ENCODE results near the gene PELI3. TPM values are rescaled to one million over a fixed set of nuclear protein-coding genes. Genes with fewer than 3 reads are reported as not detected.

The PELI3 gene
- total RNA-seq, 1 experiment from 2014 or later, result 22.9 TPM

DNA sequence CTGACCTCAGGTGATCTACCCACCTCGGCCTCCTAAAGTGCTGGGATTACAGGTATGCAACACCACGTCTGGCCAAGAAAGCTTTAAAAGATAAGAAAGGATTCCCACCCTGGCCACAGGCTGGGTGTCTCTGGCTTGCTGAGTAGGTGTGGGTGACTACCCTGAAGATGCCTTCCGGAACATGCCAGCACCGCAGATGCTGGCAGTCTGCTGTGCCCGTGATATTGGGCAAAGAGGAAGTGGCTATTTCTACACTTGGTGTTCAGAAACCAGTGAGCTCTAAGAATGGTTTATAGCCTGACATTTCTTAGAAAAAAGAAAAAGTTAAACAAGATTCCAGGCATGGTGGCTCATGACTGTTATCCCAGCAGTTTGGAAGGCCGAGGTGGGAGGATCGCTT is 34.1 kb upstream of the PELI3 start:
- ATAC-seq (no peak), DNase-seq (no peak)
- H3K4me2 ChIP-seq (ENCODE audit: low read length), result no peak overlapping the region
- H3K4me3 ChIP-seq (ENCODE audit: low read length), result no peak overlapping the region
- no peak overlapping the region for H3K27ac ChIP-seq (ENCODE audit: low read length)
- H3K36me3 ChIP-seq (ENCODE audit: low read depth, low read length), result peaks cover 22% of the 10 kb centered on the region
- no peaks in the 10 kb centered on the region for H3K9me2 ChIP-seq (replicated peaks; ENCODE audit: low read length)
- intact Hi-C loops (cut with micrococcal nuclease), result no loop called here
- no peaks in the 10 kb centered on the region for H3F3A ChIP-seq (ENCODE audit: low read length, unreplicated experiment)
- no peak overlapping the region for H2AFZ ChIP-seq (ENCODE audit: low read length)
- no peaks in the 10 kb centered on the region for H4K20me1 ChIP-seq (ENCODE audit: low read length)
- H3K9me3 ChIP-seq (ENCODE audit: low read length), result no peaks in the 10 kb centered on the region
- no peak for TF ChIP-seq CTCF (conservative IDR thresholded peaks at IDR 0.05; ENCODE audit: low read depth, low read length)
- no peak for TF ChIP-seq EZH2 (IDR thresholded peaks at IDR 0.05; ENCODE audit: low read length, unreplicated experiment)
- no peak for TF ChIP-seq EZH2phosphoT487 (IDR thresholded peaks at IDR 0.05; ENCODE audit: borderline replicate concordance, low read length)
- H3K79me2 ChIP-seq (ENCODE audit: low read length), result peaks cover 12% of the 10 kb centered on the region; the same call in 1 of the 2 replicates
- H3K27me3 ChIP-seq (ENCODE audit: low read length), result no peaks in the 10 kb centered on the region
- CTCF ChIA-PET, result interaction anchor here (0.6 kb wide), 1 partner anchor 23 kb away, joined by 3 read pairs; no protein-coding TSS in a partner anchor
- POLR2A ChIA-PET (ENCODE audit: unreplicated experiment), result no interaction called here
- BruUV-seq (replicated peaks), result no TSS peak
- no peak overlapping the region for H3K9ac ChIP-seq (ENCODE audit: low read length)
- H3K4me1 ChIP-seq (ENCODE audit: insufficient read depth, low read length), result peaks cover under 1% of the 10 kb centered on the region; the same call in 1 of the 2 replicates

DNA sequence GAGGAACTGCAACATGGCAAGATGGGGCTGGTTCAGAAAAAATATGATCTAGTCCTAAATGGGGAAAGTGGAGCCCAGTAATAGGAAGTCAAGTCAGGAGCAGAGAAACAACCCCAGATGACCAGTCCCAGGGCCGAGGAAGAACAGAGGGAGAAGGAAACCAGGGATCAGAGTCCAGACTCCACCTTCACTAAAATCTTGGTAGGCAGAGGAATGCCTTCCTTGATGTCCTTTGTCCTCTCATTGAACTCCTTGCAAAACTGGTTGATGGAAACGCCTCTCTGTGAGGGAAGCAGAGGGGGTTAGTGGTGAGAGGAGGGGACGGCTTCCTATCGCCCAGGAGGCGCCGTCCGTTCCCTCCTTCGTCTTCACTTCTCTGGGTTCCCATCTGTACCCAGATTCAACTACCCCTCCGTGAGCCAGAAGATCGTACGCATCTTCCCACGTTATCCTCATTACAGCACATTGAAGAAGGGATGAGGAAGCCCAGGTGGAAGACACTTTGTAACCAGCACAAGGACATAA is 28.7 kb upstream of the PELI3 start:
- TF ChIP-seq EZH2phosphoT487 (IDR thresholded peaks at IDR 0.05; ENCODE audit: borderline replicate concordance, low read length), result no peak
- no peak for TF ChIP-seq EZH2 (IDR thresholded peaks at IDR 0.05; ENCODE audit: low read length, unreplicated experiment)
- no peak for TF ChIP-seq CTCF (conservative IDR thresholded peaks at IDR 0.05; ENCODE audit: low read depth, low read length)
- Histone ChIP-seq H3K4me3 (ENCODE audit: low read length) (peak overlapping the region; percentile 77), H3K79me2 (ENCODE audit: low read length) (peaks cover 20% of the 10 kb centered on the region), H2AFZ (ENCODE audit: low read length) (peak overlapping the region; percentile 75), H3K27me3 (ENCODE audit: low read length) (no peaks in the 10 kb centered on the region), H3K4me1 (ENCODE audit: insufficient read depth, low read length) (peaks cover 9% of the 10 kb centered on the region), H3F3A (ENCODE audit: low read length, unreplicated experiment) (no peaks in the 10 kb centered on the region), H3K9ac (ENCODE audit: low read length) (peak overlapping the region; percentile 82), H3K9me2 (replicated peaks; ENCODE audit: low read length) (no peaks in the 10 kb centered on the region), H3K27ac (ENCODE audit: low read length) (peak overlapping the region; percentile 29), H3K9me3 (ENCODE audit: low read length) (no peaks in the 10 kb centered on the region), H3K4me2 (ENCODE audit: low read length) (peak overlapping the region; percentile 73), H4K20me1 (ENCODE audit: low read length) (no peaks in the 10 kb centered on the region), H3K36me3 (ENCODE audit: low read depth, low read length) (peaks cover 22% of the 10 kb centered on the region)
- ATAC-seq (no peak), DNase-seq (no peak)
- ChIA-PET POLR2A (ENCODE audit: unreplicated experiment) (interaction anchor here (0.5 to 1.4 kb wide), 2 partner anchors 16 to 43 kb away, joined by 6 to 13 read pairs; no protein-coding TSS in a partner anchor), CTCF (interaction anchor here (1.0 to 1.2 kb wide), 2 partner anchors 17 to 28 kb away, joined by 3 to 9 read pairs; partner anchors contain the start of gene PELI3)
- intact Hi-C loops (cut with micrococcal nuclease), result loop anchor here (2.0 kb wide), 2 partner anchors 29 kb away; partner anchors contain the start of gene PELI3
- BruUV-seq (replicated peaks), result TSS peak; percentile 54
